Astrocyte (in vitro differentiated cells and primary cell): ENCODE results near the gene ARF6.

Source experiments
- EZH2 ChIP-seq: IDR thresholded peaks from 2 replicates; pipeline ENCODE4 v1.6.1; 2012; ENCODE audit warnings: mild to moderate bottlenecking, low read length, inconsistent platforms; ENCODE audit not compliant: insufficient read depth
- TF ChIP-seq, protein P1 (sequence below): IDR thresholded peaks from 2 replicates; pipeline ENCODE4 v1.5.1; 2011; ENCODE audit warnings: low read depth, mild to moderate bottlenecking, inconsistent platforms, low read length, moderate library complexity; ENCODE audit not compliant: insufficient read depth

DNA sequence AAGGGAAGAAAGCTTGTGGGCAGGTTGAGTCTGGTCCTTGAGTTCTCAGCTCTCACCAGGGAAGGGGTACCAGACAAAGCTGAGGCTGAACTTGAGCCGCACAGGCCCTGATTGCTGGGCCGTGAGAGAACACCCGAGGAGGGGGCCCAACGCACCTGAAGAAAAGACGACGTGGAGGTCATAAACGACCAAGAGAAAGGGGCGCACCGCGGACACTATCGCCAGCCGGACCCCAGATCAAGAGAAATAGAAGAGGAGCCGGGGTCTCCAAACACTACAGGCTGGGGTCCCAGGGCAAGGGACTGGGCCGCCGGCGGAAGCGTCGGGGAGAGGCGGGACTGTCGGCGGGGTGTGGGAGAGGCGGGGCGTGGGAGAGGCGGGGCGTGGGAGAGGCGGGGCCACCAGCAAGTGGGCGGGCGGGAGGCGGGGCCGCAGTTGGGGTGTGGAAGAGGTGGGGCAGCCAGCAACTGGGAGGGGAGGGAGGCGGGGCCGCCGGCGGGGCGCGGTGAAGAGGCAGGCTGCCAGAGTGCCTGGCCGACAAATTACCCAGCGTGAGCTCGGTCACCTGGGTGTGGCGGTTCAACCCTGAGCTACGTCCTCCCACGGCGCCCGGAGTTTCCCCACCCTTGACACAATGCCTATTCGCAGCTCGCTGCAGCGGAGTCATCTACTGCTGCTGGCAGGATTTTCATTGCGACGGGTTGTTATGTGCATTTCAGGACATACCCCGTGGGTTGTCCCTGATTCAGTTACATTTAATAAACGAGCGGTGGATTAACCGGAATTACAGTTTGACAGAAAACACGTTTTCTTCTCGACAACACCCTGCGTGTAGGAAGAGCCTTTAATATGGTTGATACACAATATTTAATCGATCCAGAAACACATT is 24.8 kb upstream of the ARF6 start:
- TF ChIP-seq, protein P1, sequence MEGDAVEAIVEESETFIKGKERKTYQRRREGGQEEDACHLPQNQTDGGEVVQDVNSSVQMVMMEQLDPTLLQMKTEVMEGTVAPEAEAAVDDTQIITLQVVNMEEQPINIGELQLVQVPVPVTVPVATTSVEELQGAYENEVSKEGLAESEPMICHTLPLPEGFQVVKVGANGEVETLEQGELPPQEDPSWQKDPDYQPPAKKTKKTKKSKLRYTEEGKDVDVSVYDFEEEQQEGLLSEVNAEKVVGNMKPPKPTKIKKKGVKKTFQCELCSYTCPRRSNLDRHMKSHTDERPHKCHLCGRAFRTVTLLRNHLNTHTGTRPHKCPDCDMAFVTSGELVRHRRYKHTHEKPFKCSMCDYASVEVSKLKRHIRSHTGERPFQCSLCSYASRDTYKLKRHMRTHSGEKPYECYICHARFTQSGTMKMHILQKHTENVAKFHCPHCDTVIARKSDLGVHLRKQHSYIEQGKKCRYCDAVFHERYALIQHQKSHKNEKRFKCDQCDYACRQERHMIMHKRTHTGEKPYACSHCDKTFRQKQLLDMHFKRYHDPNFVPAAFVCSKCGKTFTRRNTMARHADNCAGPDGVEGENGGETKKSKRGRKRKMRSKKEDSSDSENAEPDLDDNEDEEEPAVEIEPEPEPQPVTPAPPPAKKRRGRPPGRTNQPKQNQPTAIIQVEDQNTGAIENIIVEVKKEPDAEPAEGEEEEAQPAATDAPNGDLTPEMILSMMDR = no peak
- no peak for TF ChIP-seq EZH2
